ENCODE data around the gene DNAH7. TPM values are rescaled to one million over a fixed set of nuclear protein-coding genes. Genes with fewer than 3 reads are reported as not detected.

DNAH7 gene
- total and polyA plus RNA-seq, 2 of the 8 experiments (the other 6 are each of a cell fraction or from before 2014, with no cell fraction given), result 0.07 to 0.08 TPM

DNA sequence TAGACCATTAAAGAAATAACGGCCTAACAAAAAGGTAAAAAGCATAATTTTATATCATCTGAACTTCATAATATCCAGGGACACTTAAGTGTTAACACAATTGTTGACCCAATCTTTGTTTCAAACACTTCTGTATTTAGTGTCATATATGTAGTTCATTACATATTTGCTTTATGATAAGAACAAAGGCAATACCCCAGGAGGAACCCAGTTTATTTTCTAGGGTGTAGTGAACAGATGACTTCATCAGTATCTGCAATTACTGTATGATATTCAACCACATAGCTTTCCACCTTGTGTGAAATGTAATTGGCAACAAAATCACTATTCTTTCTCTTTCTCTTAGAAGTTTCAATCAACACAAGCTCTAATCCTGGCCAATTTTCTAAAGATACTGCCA lies 233.8 kb downstream of the DNAH7 start (continued):
- TF ChIP-seq CTBP2 (IDR thresholded peaks at IDR 0.05; ENCODE audit: borderline replicate concordance, insufficient read depth, insufficient read length, low read length), result no peak
- TF ChIP-seq NANOG (IDR thresholded peaks at IDR 0.05; ENCODE audit: insufficient read depth, low read depth, low read length, poor library complexity, severe bottlenecking), result no peak
- no peak for TF ChIP-seq BRCA1 (IDR thresholded peaks at IDR 0.05; ENCODE audit: low read depth, low read length)
